ENCODE results near the gene MELTF. TPM values are rescaled to one million over a fixed set of nuclear protein-coding genes. Genes with fewer than 3 reads are reported as not detected.

Gene MELTF
- total RNA-seq, 1 donor from 2014 or later, result 3.1 TPM

- no peak for DNase-seq (ENCODE audit: low read depth)
These were observed 18.9 kb downstream of the MELTF start for GRCh38 chr3:197010556-197011351.

GRCh38 chr3:197009532-197010019 lies 20.0 kb downstream of the MELTF start:
- no peak for DNase-seq (ENCODE audit: low read depth)

- DNase-seq (ENCODE audit: low read depth), result no peak
These were observed 21.0 kb downstream of the MELTF start for GRCh38 chr3:197008436-197009209.

GRCh38 chr3:197007953-197008352 lies 21.7 kb downstream of the MELTF start:
- no peak for DNase-seq (ENCODE audit: low read depth)

- DNase-seq (ENCODE audit: low read depth), result no peak
These were observed 22.2 kb downstream of the MELTF start for GRCh38 chr3:197007296-197007940.

- DNase-seq (ENCODE audit: low read depth), result no peak
These were observed 22.8 kb downstream of the MELTF start for GRCh38 chr3:197006860-197007259.

- DNase-seq (ENCODE audit: low read depth), result no peak
These were observed 23.2 kb downstream of the MELTF start for GRCh38 chr3:197006446-197006845.

- no peak for DNase-seq (ENCODE audit: low read depth)
These were observed 25.9 kb downstream of the MELTF start for GRCh38 chr3:197003461-197004385.

GRCh38 chr3:197002701-197003454 lies 26.7 kb downstream of the MELTF start:
- peak; percentile 67 for DNase-seq (ENCODE audit: low read depth)

GRCh38 chr3:197001972-197002700 lies 27.5 kb downstream of the MELTF start:
- no peak for DNase-seq (ENCODE audit: low read depth)

GRCh38 chr3:197001106-197001971 lies 28.3 kb downstream of the MELTF start:
- DNase-seq (ENCODE audit: low read depth), result no peak

GRCh38 chr3:197000211-197000610 lies 29.4 kb downstream of the MELTF start:
- no peak for DNase-seq (ENCODE audit: low read depth)

GRCh38 chr3:196998966-196999760 lies 30.5 kb downstream of the MELTF start:
- no peak for DNase-seq (ENCODE audit: low read depth)

- DNase-seq (ENCODE audit: low read depth), result no peak
These were observed 32.3 kb downstream of the MELTF start for GRCh38 chr3:196997311-196997710.

- peak; percentile 52 for DNase-seq (ENCODE audit: low read depth)
These were observed 33.0 kb downstream of the MELTF start for GRCh38 chr3:196996454-196997265.

- DNase-seq (ENCODE audit: low read depth), result peak; percentile 87
These were observed 33.8 kb downstream of the MELTF start for GRCh38 chr3:196995646-196996355.

Measured in myocyte (in vitro differentiated cells).